HG02973 (cell line): ENCODE data around the gene MARCHF2.
"Not testable (repeated sequence)": the region's sequence is repeated elsewhere in the genome, so short reads cannot be mapped to it uniquely, and the experiment has no call there.

Source experiments
- ATAC-seq: cut with Tn5 transposase; IDR thresholded peaks from one replicate; pipeline ENCODE4 v1.9.1; 2021; ENCODE audit warnings: moderate library complexity; ENCODE audit not compliant: unreplicated experiment

The MARCHF2 gene

GRCh38 chr19:8404391-8405151 lies 8.5 kb upstream of the MARCHF2 start:
- no peak for ATAC-seq

GRCh38 chr19:8410718-8411117 lies 2.4 kb upstream of the MARCHF2 start:
- not testable (repeated sequence) for ATAC-seq

- ATAC-seq = no peak
Observed at GRCh38 chr19:8413629-8413995, 507 bp downstream of the MARCHF2 start.

- ATAC-seq = no peak
Observed at GRCh38 chr19:8416796-8417195, 3.7 kb downstream of the MARCHF2 start.

- ATAC-seq = no peak
Observed at GRCh38 chr19:8421484-8422461, 8.7 kb downstream of the MARCHF2 start.

- ATAC-seq = no peak
Observed at GRCh38 chr19:8423817-8424223, 10.7 kb downstream of the MARCHF2 start.

GRCh38 chr19:8425331-8425730 lies 12.2 kb downstream of the MARCHF2 start:
- ATAC-seq = not testable (repeated sequence)

- no peak for ATAC-seq
Observed at GRCh38 chr19:8426283-8426682, 13.2 kb downstream of the MARCHF2 start.

GRCh38 chr19:8429044-8429443 lies 15.9 kb downstream of the MARCHF2 start:
- ATAC-seq = no peak

- ATAC-seq = no peak
Observed at GRCh38 chr19:8429826-8430225, 16.7 kb downstream of the MARCHF2 start.

- no peak for ATAC-seq
Observed at GRCh38 chr19:8430650-8431049, 17.5 kb downstream of the MARCHF2 start.

- ATAC-seq = no peak
Observed at GRCh38 chr19:8438236-8438635, 25.1 kb downstream of the MARCHF2 start.

GRCh38 chr19:8441725-8442544 lies 28.8 kb downstream of the MARCHF2 start:
- no peak for ATAC-seq

GRCh38 chr19:8444140-8444676 lies 31.1 kb downstream of the MARCHF2 start:
- ATAC-seq = not testable (repeated sequence)

- ATAC-seq = peak; percentile 84
Observed at GRCh38 chr19:8444677-8445487, 31.8 kb downstream of the MARCHF2 start, which contains the start of gene HNRNPM. Gene HNRNPM (plus strand): TSS chr19:8444975. CDS start chr19:8444999, 24 bp downstream.

GRCh38 chr19:8445488-8446001 lies 32.4 kb downstream of the MARCHF2 start:
- peak; percentile 30 for ATAC-seq

- ATAC-seq = no peak
Observed at GRCh38 chr19:8446061-8446709, 33.1 kb downstream of the MARCHF2 start.

GRCh38 chr19:8449830-8450229 lies 36.7 kb downstream of the MARCHF2 start:
- ATAC-seq = no peak

- ATAC-seq = no peak
Observed at GRCh38 chr19:8451377-8451776, 38.3 kb downstream of the MARCHF2 start.
